Measurements from ENCODE around the gene SCART1. TPM values are rescaled to one million over a fixed set of nuclear protein-coding genes. Genes with fewer than 3 reads are reported as not detected.

Gene SCART1
- total RNA-seq, 5 donors from 2014 or later (not counting 1 experiment from before 2014, with no cell fraction given): 5.9 to 13.0 (median 12.1) TPM

DNA sequence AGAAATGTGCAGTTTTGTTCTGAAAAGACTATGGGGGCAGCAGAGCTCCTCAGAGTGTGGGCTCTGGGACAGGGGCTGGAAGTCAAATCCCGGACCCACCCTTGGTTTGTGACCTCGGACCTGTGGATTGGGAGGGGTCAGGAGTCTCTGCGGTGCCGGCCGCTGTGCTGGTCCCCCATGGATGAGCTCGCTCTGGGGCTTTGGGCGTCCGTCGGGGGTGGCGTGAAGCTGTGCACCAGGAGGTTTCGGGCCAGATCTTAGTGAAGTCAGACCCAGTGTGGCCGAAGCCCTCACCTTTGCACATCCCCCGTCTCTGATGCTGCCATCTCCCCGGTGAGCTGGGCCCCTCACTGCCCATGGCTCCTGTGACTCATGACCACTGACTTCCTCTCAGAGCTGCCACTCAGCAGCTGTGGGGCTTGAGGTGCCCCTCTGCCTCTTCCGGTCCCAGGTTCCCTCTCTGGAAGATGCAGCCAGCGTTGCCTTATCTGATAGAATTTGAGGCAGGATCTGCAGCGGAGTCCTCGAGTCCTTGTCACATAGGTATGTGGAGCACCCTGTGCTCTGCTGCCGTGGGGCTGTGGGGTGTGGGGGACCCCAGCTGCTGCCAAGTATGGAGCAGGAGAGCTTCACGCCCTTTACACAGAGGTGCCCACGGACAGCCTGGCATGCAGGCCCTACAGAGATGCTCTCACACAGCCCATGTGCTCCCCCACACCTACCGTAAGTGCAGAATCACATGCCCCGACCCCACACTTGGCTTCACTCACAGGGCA, 11.4 kb upstream of the SCART1 start:
- Mint-ChIP-seq H3K9me3 (peaks cover 5 to 8% (median 7%) of the 10 kb centered on the region in 3 donors), H3K27me3 (peaks cover under 1 to 3% of the 10 kb centered on the region in 2 donors), H3K27ac (peak overlapping the region; percentile 76 to 79), H3K4me3 (peak overlapping the region; percentile 16 to 62 (median 21)), H3K36me3 (peaks cover 5% of the 10 kb centered on the region), H3K4me1 (peaks cover 18 to 39% (median 27%) of the 10 kb centered on the region in 3 donors)
- Histone ChIP-seq H3K27ac (ENCODE audit: low read length) (peak overlapping the region; percentile 17), H3K4me1 (ENCODE audit: control insufficient read depth in 1 of 2, extremely low read depth in 1 of 2, insufficient read depth in 2 of 2, low read length in 2 of 2) (peaks cover 0 to 41% of the 10 kb centered on the region in 2 experiments), H3K4me3 (ENCODE audit: control insufficient read depth in 1 of 2, extremely low read depth in 1 of 2, low read length in 1 of 2) (peak overlapping the region in 1 of 2 donors; percentile 37), H3K9me3 (peaks cover 5% of the 10 kb centered on the region), H3K36me3 (ENCODE audit: control insufficient read depth in 2 of 2, extremely low read depth in 1 of 2, insufficient read depth in 1 of 2, low read length in 1 of 2) (no peaks in the 10 kb centered on the region), H3K27me3 (replicated peaks in 1 of 2; ENCODE audit: control insufficient read depth in 2 of 2, extremely low read depth in 1 of 2, insufficient read depth in 2 of 2, low read length in 1 of 2) (peaks cover 0 to 23% of the 10 kb centered on the region in 2 experiments)
- DNase-seq: peak in 4 of 35 experiments; percentile 9 to 20 (median 16)
- peak; percentile 28 to 84 (median 50) for ATAC-seq (replicated peaks in 1 of 4)
- ChIA-PET CTCF (no interaction called here), POLR2A (no interaction called here)
- WGBS (ENCODE audit: insufficient coverage): 49% methylated on average over 22 of the region's 23 CpGs

DNA sequence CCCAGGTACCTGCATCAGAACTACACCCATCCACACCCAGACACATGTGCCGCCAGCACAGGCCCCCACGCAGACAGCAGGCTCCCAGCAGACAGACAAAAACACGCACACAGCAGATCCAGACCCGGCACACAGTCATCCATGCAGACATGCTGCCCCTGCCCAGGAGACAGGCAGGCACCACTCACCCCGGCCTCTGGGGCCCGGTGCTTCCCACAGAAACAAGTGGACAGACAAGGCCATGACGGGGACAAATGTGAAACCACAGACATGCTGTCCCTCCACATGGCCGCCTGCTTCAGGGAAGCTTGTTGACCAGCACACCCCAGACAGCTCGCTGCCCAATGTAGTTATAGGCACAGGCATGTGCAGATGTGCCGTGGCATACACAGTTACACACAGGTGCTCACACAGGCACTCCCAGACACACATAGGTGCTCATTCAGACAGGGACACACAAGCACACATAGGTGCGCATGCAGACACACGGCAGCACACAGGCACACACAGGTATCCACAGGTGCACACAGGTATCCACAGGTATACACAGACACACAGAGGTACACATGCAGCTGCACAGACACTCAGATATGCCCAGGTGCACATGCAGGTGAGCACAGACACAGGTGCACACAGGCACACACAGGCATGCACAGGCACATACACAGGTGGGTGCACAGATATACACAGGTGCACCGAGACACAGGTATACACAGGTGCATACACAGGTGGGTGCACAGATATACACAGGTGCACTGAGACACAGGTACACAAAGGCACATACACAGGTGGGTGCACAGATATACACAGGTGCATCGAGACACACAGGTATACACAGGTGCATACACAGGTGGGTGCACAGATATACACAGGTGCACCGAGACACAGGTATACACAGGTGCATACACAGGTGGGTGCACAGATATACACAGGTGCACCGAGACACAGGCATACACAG, 10.5 kb upstream of the SCART1 start:
- H3K9me3 ChIP-seq: peaks cover 12% of the 10 kb centered on the region
- CTCF ChIA-PET: no interaction called here
- Mint-ChIP-seq H3K9me3 (peaks cover 10 to 17% (median 14%) of the 10 kb centered on the region in 3 donors), H3K4me3 (peak overlapping the region in 1 of 3 donors; percentile 16), H3K4me1 (peaks cover 13 to 34% (median 21%) of the 10 kb centered on the region in 3 donors), H3K27me3 (peaks cover 0 to 3% of the 10 kb centered on the region in 2 donors), H3K27ac (peak overlapping the region; percentile 76 to 79), H3K36me3 (peaks cover 14% of the 10 kb centered on the region)
- H3K27me3 ChIP-seq (replicated peaks in 1 of 2; ENCODE audit: control insufficient read depth in 2 of 2, extremely low read depth in 1 of 2, insufficient read depth in 2 of 2, low read length in 1 of 2): peaks cover 0 to 20% of the 10 kb centered on the region in 2 experiments
- H3K36me3 ChIP-seq (ENCODE audit: control insufficient read depth in 2 of 2, extremely low read depth in 1 of 2, insufficient read depth in 1 of 2, low read length in 1 of 2): no peaks in the 10 kb centered on the region
- WGBS (ENCODE audit: insufficient coverage): 89% methylated on average over 14 of the region's 16 CpGs
- peaks cover 0 to 37% of the 10 kb centered on the region in 2 experiments for H3K4me1 ChIP-seq (ENCODE audit: control insufficient read depth in 1 of 2, extremely low read depth in 1 of 2, insufficient read depth in 2 of 2, low read length in 2 of 2)
- ATAC-seq (replicated peaks in 1 of 4): no peak
- DNase-seq: peak in 1 of 35 experiments; percentile 12
- no peak overlapping the region for H3K4me3 ChIP-seq (ENCODE audit: control insufficient read depth in 1 of 2, extremely low read depth in 1 of 2, low read length in 1 of 2)
- no peak overlapping the region for H3K27ac ChIP-seq (ENCODE audit: low read length)
- POLR2A ChIA-PET: no interaction called here

DNA sequence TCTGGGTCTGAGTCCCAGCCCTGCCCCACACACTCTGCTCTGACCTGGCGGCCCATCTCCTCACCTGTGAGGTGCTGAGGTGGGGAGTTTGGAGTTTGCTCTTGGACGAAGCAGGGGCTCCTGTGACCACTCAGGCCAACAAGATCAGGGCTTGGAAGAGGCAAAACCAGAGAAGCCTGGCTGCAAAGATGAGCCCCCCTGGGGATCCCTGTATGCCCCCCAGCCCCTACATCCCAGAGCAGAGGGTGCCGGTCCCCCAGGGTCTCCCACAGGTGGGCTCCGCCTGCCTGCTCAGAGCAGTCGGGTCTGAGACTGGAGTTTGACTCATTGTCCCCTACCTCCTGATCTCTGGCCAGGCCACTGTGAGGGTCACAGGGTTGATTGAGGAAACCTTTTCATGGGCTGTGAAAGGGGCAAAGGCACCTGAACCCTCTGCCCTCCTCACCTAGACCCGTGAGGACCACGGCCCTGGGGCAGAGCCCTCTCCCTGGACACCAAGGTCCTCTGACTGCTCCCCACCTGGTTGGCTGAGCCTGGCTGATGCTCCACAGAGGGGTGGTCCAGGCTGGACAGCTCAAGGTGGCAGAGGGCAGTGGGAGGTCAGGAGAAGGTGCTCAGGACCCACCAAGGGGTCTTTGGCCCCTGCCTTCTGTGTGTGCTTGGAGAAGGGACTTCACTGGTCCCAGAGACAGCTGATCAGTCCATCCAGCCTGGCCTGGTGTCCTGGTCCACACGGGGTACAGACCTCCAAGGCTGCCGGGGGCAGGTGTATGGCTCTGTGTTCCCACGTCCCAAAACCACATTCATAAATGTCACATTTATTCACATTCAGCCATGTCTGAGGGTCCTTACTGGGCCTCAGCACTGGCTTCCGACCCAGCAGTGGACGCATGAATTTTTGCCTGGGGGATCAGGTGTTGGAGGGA, 9.1 kb upstream of the SCART1 start:
- Histone ChIP-seq H3K4me3 (ENCODE audit: control insufficient read depth in 1 of 2, extremely low read depth in 1 of 2, low read length in 1 of 2) (no peak overlapping the region), H3K4me1 (ENCODE audit: control insufficient read depth in 1 of 2, extremely low read depth in 1 of 2, insufficient read depth in 2 of 2, low read length in 2 of 2) (peaks cover 0 to 31% of the 10 kb centered on the region in 2 experiments), H3K27ac (ENCODE audit: low read length) (no peak overlapping the region), H3K36me3 (ENCODE audit: control insufficient read depth in 2 of 2, extremely low read depth in 1 of 2, insufficient read depth in 1 of 2, low read length in 1 of 2) (no peaks in the 10 kb centered on the region), H3K27me3 (replicated peaks in 1 of 2; ENCODE audit: control insufficient read depth in 2 of 2, extremely low read depth in 1 of 2, insufficient read depth in 2 of 2, low read length in 1 of 2) (peaks cover 0 to 20% of the 10 kb centered on the region in 2 experiments), H3K9me3 (peaks cover 17% of the 10 kb centered on the region)
- Mint-ChIP-seq H3K36me3 (peaks cover 22% of the 10 kb centered on the region), H3K9me3 (peaks cover 16 to 29% (median 20%) of the 10 kb centered on the region in 3 donors), H3K4me1 (peaks cover 5 to 24% (median 12%) of the 10 kb centered on the region in 3 donors), H3K27me3 (peaks cover 3 to 5% of the 10 kb centered on the region in 2 donors), H3K4me3 (no peak overlapping the region), H3K27ac (no peak overlapping the region)
- 64% methylated on average over 5 of the region's 12 CpGs for WGBS (ENCODE audit: insufficient coverage)
- ATAC-seq (replicated peaks in 1 of 4) (no peak), DNase-seq (no peak)
- POLR2A ChIA-PET: no interaction called here
- CTCF ChIA-PET: no interaction called here

DNA sequence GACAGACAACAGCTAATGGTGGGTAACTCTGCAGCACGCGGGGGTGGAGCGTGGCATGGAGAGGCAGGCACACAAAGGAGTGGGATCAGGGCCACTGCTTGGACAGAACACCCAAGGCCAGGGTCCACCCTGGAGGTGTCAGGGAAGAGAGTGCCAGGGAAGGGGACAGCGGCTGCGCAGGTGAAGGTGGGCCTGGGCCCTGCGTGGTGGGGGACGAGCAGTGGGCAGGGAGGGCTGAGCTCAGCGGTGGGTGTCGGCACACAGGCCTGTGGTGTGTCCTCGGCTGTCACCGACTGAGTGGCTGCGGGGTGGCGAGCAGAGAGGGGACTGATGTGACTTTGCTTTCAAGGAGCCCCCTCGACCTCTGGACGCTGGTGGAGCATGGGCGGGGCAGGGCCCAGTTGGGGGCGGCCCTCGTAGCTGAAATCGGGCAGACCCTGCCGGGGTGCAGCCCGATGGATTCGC, 8.4 kb upstream of the SCART1 start:
- H3K27ac Mint-ChIP-seq: no peak overlapping the region
- Histone ChIP-seq H3K4me1 (ENCODE audit: control insufficient read depth in 1 of 2, extremely low read depth in 1 of 2, insufficient read depth in 2 of 2, low read length in 2 of 2) (peaks cover 0 to 30% of the 10 kb centered on the region in 2 experiments), H3K27ac (ENCODE audit: low read length) (no peak overlapping the region), H3K27me3 (replicated peaks in 1 of 2; ENCODE audit: control insufficient read depth in 2 of 2, extremely low read depth in 1 of 2, insufficient read depth in 2 of 2, low read length in 1 of 2) (peaks cover 0 to 20% of the 10 kb centered on the region in 2 experiments), H3K9me3 (peaks cover 17% of the 10 kb centered on the region), H3K36me3 (ENCODE audit: control insufficient read depth in 2 of 2, extremely low read depth in 1 of 2, insufficient read depth in 1 of 2, low read length in 1 of 2) (no peaks in the 10 kb centered on the region), H3K4me3 (ENCODE audit: control insufficient read depth in 1 of 2, extremely low read depth in 1 of 2, low read length in 1 of 2) (no peak overlapping the region)
- 96% methylated on average over 18 of the region's 22 CpGs for WGBS (ENCODE audit: insufficient coverage)
- peaks cover 5 to 22% (median 12%) of the 10 kb centered on the region in 3 donors for H3K4me1 Mint-ChIP-seq
- peaks cover 16 to 30% (median 20%) of the 10 kb centered on the region in 3 donors for H3K9me3 Mint-ChIP-seq
- H3K36me3 Mint-ChIP-seq: peaks cover 22% of the 10 kb centered on the region
- H3K4me3 Mint-ChIP-seq: no peak overlapping the region
- no peak for DNase-seq
- H3K27me3 Mint-ChIP-seq: peaks cover 3 to 5% of the 10 kb centered on the region in 2 donors
- CTCF ChIA-PET: no interaction called here
- ATAC-seq (replicated peaks in 1 of 4): no peak
- POLR2A ChIA-PET: no interaction called here

DNA sequence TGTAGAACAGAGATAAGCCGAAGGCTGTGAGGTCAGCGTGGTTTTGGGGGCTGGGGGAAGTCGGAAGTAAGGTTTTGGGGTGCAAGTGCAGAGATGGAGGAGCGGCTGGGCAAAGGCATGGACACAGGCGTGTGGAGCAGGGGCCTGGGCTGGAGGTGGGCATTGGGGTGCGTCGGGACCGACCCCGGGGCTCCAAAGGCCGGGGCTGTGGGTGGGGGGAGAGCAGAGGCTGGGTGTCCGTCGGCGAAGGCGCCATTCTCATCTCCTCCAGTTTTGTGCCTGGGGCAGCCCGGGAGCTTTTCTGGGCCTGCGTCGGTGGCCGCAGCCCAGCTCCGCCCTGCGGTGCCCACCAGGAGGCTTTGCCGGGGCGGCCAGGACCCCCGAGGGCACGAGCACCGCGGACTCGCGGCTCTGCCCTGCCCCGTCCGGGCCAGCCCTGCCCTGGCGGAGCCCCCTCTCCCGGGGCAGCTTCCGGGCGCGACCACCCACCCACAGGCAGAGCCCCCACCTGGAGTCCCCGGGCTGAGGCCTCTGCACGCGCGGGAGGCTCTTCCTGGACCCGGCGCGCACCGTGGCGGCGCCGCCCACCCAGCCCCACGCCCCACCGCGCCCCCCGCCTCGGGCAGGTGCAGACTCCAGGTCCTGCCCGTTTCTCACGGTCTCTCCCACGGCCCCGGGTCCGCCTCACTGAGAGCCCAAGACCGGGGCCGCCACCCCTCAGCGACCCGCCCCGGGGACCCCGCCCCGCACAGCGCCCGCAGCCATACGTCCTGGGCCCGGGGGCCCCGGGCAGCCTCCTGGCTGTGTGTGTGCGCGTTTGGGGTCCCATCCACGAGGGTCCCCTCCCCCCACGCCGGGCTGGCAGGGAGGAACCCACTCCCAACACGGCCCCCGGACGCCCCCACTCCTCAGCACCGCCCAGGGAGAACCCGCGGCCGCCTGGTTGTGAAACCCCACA, 7.7 kb upstream of the SCART1 start:
- Histone ChIP-seq H3K4me1 (ENCODE audit: control insufficient read depth in 1 of 2, extremely low read depth in 1 of 2, insufficient read depth in 2 of 2, low read length in 2 of 2) (peaks cover 0 to 22% of the 10 kb centered on the region in 2 experiments), H3K4me3 (ENCODE audit: control insufficient read depth in 1 of 2, extremely low read depth in 1 of 2, low read length in 1 of 2) (no peak overlapping the region), H3K9me3 (peaks cover 17% of the 10 kb centered on the region), H3K27ac (ENCODE audit: low read length) (no peak overlapping the region), H3K36me3 (ENCODE audit: control insufficient read depth in 2 of 2, extremely low read depth in 1 of 2, insufficient read depth in 1 of 2, low read length in 1 of 2) (no peaks in the 10 kb centered on the region), H3K27me3 (replicated peaks in 1 of 2; ENCODE audit: control insufficient read depth in 2 of 2, extremely low read depth in 1 of 2, insufficient read depth in 2 of 2, low read length in 1 of 2) (peaks cover 0 to 15% of the 10 kb centered on the region in 2 experiments)
- no peak overlapping the region for H3K27ac Mint-ChIP-seq
- CTCF ChIA-PET: no interaction called here
- WGBS (ENCODE audit: insufficient coverage): 72% methylated on average over 50 of the region's 80 CpGs
- ATAC-seq (replicated peaks in 1 of 4) (no peak), DNase-seq (no peak)
- peaks cover 5 to 21% (median 12%) of the 10 kb centered on the region in 3 donors for H3K4me1 Mint-ChIP-seq
- peaks cover 22% of the 10 kb centered on the region for H3K36me3 Mint-ChIP-seq
- H3K4me3 Mint-ChIP-seq: no peak overlapping the region
- peaks cover 3 to 5% of the 10 kb centered on the region in 2 donors for H3K27me3 Mint-ChIP-seq
- POLR2A ChIA-PET: no interaction called here
- H3K9me3 Mint-ChIP-seq: peaks cover 16 to 30% (median 20%) of the 10 kb centered on the region in 3 donors
